Loucy (cell line): ENCODE data around the gene GAS7.
A peak's percentile ranks its signal among the peaks of the same experiment; 100 is the strongest.

Experiments used
- H2AFZ ChIP-seq: fragments of 200-600 bp; sonication (generic); 2 replicates; pipeline ENCODE4 v1.6.0; 2016; ENCODE audit warnings: antibody characterized with exemption, mild to moderate bottlenecking, low read length, moderate library complexity
- H3F3A ChIP-seq: fragments of 200-600 bp; 2 replicates; pipeline ENCODE4 v1.6.0; 2016; ENCODE audit warnings: antibody characterized with exemption, low read depth, mild to moderate bottlenecking
- H3K27me3 ChIP-seq: fragments of 200-600 bp; sonication (generic); 2 replicates; pipeline ENCODE4 v1.6.1; 2014; ENCODE audit warnings: low read length, mild to moderate bottlenecking; ENCODE audit not compliant: insufficient read depth, poor library complexity, severe bottlenecking
- H3K36me3 ChIP-seq: fragments of 200-600 bp; sonication (generic); 2 replicates; pipeline ENCODE4 v1.6.1; 2016; ENCODE audit warnings: low read length; ENCODE audit not compliant: insufficient read depth
- H3K4me1 ChIP-seq: fragments of 200-600 bp; sonication (generic); 2 replicates; pipeline ENCODE4 v1.5.1; 2014; ENCODE audit warnings: low read length, mild to moderate bottlenecking; ENCODE audit not compliant: insufficient read depth, poor library complexity, severe bottlenecking
- H3K4me2 ChIP-seq: fragments of 200-600 bp; sonication (generic); 2 replicates; pipeline ENCODE4 v1.6.0; 2014; ENCODE audit warnings: antibody characterized with exemption, low read length, low read depth, mild to moderate bottlenecking; ENCODE audit not compliant: poor library complexity, severe bottlenecking
- H3K4me3 ChIP-seq: fragments of 200-600 bp; sonication (generic); 2 replicates; pipeline ENCODE4 v1.5.1; 2014; ENCODE audit warnings: low read length, mild to moderate bottlenecking, mixed read lengths; ENCODE audit not compliant: poor library complexity, severe bottlenecking
- H3K79me2 ChIP-seq: fragments of 200-600 bp; sonication (generic); 2 replicates; pipeline ENCODE4 v1.6.1; 2014; ENCODE audit warnings: low read length; ENCODE audit not compliant: insufficient read depth
- H3K9ac ChIP-seq: fragments of 200-600 bp; sonication (generic); 2 replicates; pipeline ENCODE4 v1.6.0; 2014; ENCODE audit warnings: mild to moderate bottlenecking, low read depth, low read length, moderate library complexity; ENCODE audit not compliant: poor library complexity, severe bottlenecking
- H3K9me2 ChIP-seq: fragments of 200-600 bp; sonication (generic); replicated peaks from 2 replicates; pipeline ENCODE4 v1.6.1; 2016; ENCODE audit warnings: low read depth, low read length, mixed read lengths
- H3K9me3 ChIP-seq: fragments of 200-600 bp; sonication (generic); 2 replicates; pipeline ENCODE4 v1.6.1; 2014; ENCODE audit warnings: mild to moderate bottlenecking, antibody characterized with exemption, low read length, low read depth; ENCODE audit not compliant: insufficient read depth
- H4K20me1 ChIP-seq: fragments of 200-600 bp; sonication (generic); 2 replicates; pipeline ENCODE4 v1.6.0; 2014; ENCODE audit warnings: antibody characterized with exemption, low read length, mild to moderate bottlenecking; ENCODE audit not compliant: insufficient read depth, poor library complexity, severe bottlenecking
- CTCF ChIP-seq: fragments of 200-600 bp; sonication (generic); conservative IDR thresholded peaks from 2 replicates; pipeline ENCODE4 v1.5.1; 2014; ENCODE audit warnings: mild to moderate bottlenecking, antibody characterized with exemption, low read length
- EZH2phosphoT487 ChIP-seq: fragments of 200-600 bp; IDR thresholded peaks from 2 replicates; pipeline ENCODE4 v1.6.1; 2018; ENCODE audit warnings: antibody characterized with exemption, mild to moderate bottlenecking, moderate library complexity, borderline replicate concordance

The GAS7 gene

GRCh38 chr17:10147040-10147439 lies 51.4 kb downstream of the GAS7 start:
- Histone ChIP-seq H3K4me1 (peaks cover 71% of the 10 kb centered on the region), H3K4me3 (peak overlapping the region; percentile 50), H3K9ac (peak overlapping the region; percentile 65), H3K4me2 (peak overlapping the region; percentile 69), H2AFZ (no peak overlapping the region), H3K27me3 (no peaks in the 10 kb centered on the region), H3K79me2 (peaks cover 91% of the 10 kb centered on the region), H3F3A (peaks cover 8% of the 10 kb centered on the region; the same call in 1 of the 2 replicates), H3K36me3 (no peaks in the 10 kb centered on the region), H4K20me1 (peaks cover 4% of the 10 kb centered on the region), H3K9me3 (no peaks in the 10 kb centered on the region), H3K9me2 (no peaks in the 10 kb centered on the region)
- TF ChIP-seq EZH2phosphoT487 (no peak), CTCF (no peak)

- peaks cover 4% of the 10 kb centered on the region for H4K20me1 ChIP-seq
- H3K9ac ChIP-seq, result peak overlapping the region; percentile 57
- H3K4me3 ChIP-seq, result peak overlapping the region; percentile 6
- no peaks in the 10 kb centered on the region for H3K9me2 ChIP-seq
- H3K4me2 ChIP-seq, result peak overlapping the region; percentile 60
- no peak for TF ChIP-seq CTCF
- H3K79me2 ChIP-seq, result peaks cover 97% of the 10 kb centered on the region
- no peaks in the 10 kb centered on the region for H3K27me3 ChIP-seq
- H3K9me3 ChIP-seq, result no peaks in the 10 kb centered on the region
- H2AFZ ChIP-seq, result no peak overlapping the region
- H3F3A ChIP-seq, result peaks cover 8% of the 10 kb centered on the region; the same call in 1 of the 2 replicates
- H3K4me1 ChIP-seq, result peaks cover 58% of the 10 kb centered on the region
- H3K36me3 ChIP-seq, result no peaks in the 10 kb centered on the region
Measured at GRCh38 chr17:10144982-10145381, 53.4 kb downstream of the GAS7 start.

GRCh38 chr17:10144456-10144855 lies 54.0 kb downstream of the GAS7 start:
- H2AFZ ChIP-seq, result no peak overlapping the region

More at GRCh38 chr17:10144456-10144855, 54.0 kb downstream of the GAS7 start:
- peak overlapping the region; percentile 57 for H3K9ac ChIP-seq
- H3K4me2 ChIP-seq, result peak overlapping the region; percentile 60
- H4K20me1 ChIP-seq, result peaks cover 3% of the 10 kb centered on the region
- H3K79me2 ChIP-seq, result peaks cover 98% of the 10 kb centered on the region
- peaks cover 58% of the 10 kb centered on the region for H3K4me1 ChIP-seq
- H3F3A ChIP-seq, result 0 out of 2 replicates have a peak, but pooled peaks cover 5% of the 10 kb centered on the region
- H3K4me3 ChIP-seq, result no peak overlapping the region
- TF ChIP-seq EZH2phosphoT487 (no peak), CTCF (no peak)
- H3K9me2 ChIP-seq, result no peaks in the 10 kb centered on the region
- no peaks in the 10 kb centered on the region for H3K27me3 ChIP-seq
- no peaks in the 10 kb centered on the region for H3K36me3 ChIP-seq
- no peaks in the 10 kb centered on the region for H3K9me3 ChIP-seq
